ENCODE data around the gene ROPN1L.

GRCh38 chr5:10427978-10428377, 13.7 kb upstream of the ROPN1L start:
- TF ChIP-seq CTCF (IDR thresholded peaks at IDR 0.05) (no peak), POLR2A (IDR thresholded peaks at IDR 0.05) (no peak), POLR2AphosphoS5 (IDR thresholded peaks at IDR 0.05) (no peak)
